Measurements from ENCODE around the gene GATD1.

GATD1 gene

DNA sequence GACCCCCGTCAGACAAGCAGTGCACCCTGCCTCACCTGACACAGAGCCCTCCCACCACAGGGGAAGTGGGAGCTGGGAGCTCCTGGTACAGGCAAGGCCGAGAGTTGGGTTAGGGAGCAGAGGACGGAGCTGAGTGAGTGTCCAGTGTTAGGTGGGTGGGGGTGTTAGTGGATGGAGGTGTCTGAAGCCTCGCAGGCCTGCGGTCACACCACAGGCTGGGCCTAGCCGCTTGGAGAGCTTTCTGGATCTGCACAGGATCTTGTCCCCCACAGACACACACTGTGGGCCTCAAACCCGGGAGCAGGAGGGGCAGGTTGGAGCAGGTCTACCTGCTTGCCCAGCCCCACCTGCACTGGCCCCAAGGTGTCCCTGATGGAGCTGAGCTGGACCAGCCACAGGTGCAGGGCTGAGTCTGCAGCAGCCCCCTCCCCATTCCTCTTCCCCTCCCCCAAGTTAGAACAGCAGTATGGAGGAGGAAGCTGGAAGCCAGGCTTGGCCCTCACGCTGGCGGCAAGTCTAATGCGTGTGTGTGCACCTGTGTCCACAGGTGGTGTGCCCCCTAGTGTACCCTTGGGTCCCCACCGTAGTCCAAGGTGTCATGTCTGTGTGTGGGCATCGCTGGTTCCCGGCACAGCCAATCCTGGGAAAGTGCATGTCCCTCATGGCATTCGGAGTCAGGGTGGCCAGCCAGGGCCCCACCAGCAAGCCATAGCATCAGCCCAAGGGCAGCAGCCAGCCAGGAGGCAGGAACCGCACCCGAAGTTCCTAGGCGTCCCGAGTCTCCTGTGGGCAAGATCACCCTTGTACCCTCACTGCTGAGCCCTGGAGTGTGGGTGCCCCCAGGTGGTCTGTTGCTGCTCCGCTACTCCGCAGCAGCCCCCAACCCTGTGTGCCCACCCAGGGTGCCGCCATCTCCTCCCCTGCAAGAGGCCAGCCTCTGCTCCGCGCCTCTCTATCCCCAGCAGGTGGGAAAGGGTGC is 2.0 kb upstream of the GATD1 start:
- DNase-seq (ENCODE audit: low read depth in 2 of 2) = no peak

- no peak for DNase-seq (ENCODE audit: low read depth in 2 of 2)
Observed at GRCh38 chr11:776561-777287, 563 bp downstream of the GATD1 start.

GRCh38 chr11:776263-776560 is 1.1 kb downstream of the GATD1 start:
- no peak for DNase-seq (ENCODE audit: low read depth in 2 of 2)

GRCh38 chr11:774873-775592 is 2.3 kb downstream of the GATD1 start:
- no peak for DNase-seq (ENCODE audit: low read depth in 2 of 2)

GRCh38 chr11:773830-774229 is 3.5 kb downstream of the GATD1 start:
- DNase-seq (ENCODE audit: low read depth in 2 of 2) = no peak

- no peak for DNase-seq (ENCODE audit: low read depth in 2 of 2)
Observed at GRCh38 chr11:773425-773824, 3.9 kb downstream of the GATD1 start.

DNA sequence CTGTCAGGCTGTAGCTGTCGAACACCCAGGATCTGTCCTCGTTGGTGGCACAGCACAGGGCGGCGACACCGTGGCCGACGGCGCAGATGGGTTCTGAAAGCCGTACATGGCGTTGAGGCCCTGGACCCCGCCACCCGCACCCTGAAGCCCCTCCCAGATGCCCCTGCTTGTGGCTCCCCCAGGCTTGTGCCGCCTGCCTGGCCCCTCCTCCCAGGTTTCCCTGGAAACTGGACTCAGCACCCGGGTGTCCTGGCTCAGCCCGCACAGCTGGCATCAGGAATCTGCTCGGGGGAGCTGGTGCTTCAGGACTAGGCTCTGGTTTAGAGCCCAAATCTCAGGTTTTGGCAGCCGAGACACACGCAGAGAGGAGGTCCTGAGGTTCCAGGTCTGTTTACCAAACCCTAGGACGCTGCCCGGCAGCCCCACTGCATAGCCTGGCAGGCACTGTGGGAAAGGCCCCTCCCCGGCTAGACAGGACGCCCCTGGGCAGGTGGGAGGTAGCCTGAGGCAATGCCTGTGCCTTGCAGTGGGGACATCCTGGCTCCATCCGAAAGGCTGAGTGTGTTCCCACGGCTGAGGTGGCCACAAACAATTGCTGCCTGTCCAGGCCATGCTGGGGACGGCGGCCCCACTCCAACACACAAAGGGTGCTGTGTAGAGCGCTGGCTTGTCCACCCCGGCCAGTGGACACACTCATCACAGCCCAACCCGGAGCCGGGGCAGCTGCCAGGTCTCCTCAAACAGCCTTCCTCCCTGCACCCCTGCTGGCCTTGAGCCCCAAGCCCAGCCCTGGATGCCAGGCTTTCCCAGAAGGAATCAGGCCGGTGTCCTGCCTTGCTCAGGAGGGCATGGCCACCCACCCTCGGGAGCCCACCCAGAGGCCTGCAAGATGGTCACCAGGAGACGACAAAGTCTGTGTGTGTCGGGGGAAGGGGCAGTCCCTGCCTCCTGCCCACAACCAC is 4.6 kb downstream of the GATD1 start:
- no peak for DNase-seq (ENCODE audit: low read depth in 2 of 2)

GRCh38 chr11:771617-772204 is 5.6 kb downstream of the GATD1 start:
- no peak for DNase-seq (ENCODE audit: low read depth in 2 of 2)

GRCh38 chr11:770642-771616 is 6.4 kb downstream of the GATD1 start:
- no peak for DNase-seq (ENCODE audit: low read depth in 2 of 2)

- no peak for DNase-seq (ENCODE audit: low read depth in 2 of 2)
Observed at GRCh38 chr11:769887-770641, 7.2 kb downstream of the GATD1 start.

- no peak for DNase-seq (ENCODE audit: low read depth in 2 of 2)
Observed at GRCh38 chr11:767238-767637, 10.0 kb downstream of the GATD1 start.

- DNase-seq (ENCODE audit: low read depth in 2 of 2) = no peak
Observed at GRCh38 chr11:766936-767210, 10.4 kb downstream of the GATD1 start.

GRCh38 chr11:766106-766935 is 11.0 kb downstream of the GATD1 start:
- no peak for DNase-seq (ENCODE audit: low read depth in 2 of 2)

- no peak for DNase-seq (ENCODE audit: low read depth in 2 of 2)
Observed at GRCh38 chr11:765802-766091, 11.5 kb downstream of the GATD1 start.

DNA sequence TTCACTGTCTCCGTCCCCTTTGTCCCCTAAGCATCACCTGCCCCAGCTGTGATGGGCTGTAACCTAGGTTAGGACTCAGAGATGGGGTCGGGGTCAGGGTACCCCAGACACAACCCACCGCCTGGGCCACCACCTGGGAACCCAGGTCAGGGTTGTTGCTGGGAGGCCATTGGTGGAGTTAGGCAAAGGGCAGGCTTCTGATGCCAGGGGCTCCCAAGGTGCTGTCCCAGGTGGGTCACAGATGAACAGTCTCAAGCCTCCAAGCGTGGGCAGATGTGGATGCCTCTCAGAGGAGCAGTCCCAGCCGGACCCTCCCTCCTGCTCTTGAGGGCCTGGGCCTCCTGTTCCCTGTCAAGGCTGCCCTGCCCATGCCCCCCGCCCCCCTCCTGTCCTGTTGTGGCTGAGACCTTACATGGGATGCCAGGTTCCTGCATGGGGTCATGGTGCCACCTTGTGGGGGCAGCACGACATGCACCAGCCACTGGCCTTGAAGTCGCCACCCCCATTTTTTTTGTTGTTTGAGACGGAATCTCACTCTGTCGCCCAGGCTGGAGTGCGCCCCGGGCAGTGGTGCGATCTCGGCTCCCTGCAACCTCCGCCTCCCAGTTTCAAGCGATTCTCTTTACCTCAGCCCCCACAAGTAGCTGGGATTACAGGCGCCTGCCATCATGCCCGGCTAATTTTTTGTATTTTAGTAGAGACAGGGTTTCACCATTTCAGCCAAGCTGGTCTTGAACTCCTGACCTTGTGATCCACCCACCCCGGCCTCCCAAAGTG is 12.1 kb downstream of the GATD1 start:
- peak; percentile 34 to 47 for DNase-seq (ENCODE audit: low read depth in 2 of 2)

GRCh38 chr11:764322-765024 is 12.8 kb downstream of the GATD1 start:
- no peak for DNase-seq (ENCODE audit: low read depth in 2 of 2)

Data from stimulated activated CD8-positive, alpha-beta memory T cell treated with anti-CD3 and anti-CD28 coated beads, Interleukin-7, amount 100 ng/mL, for 1 hour (primary cell).